Measurements from ENCODE around the gene COL19A1.
A peak's percentile ranks its signal among the peaks of the same experiment; 100 is the strongest.

COL19A1 gene

GRCh38 chr6:70160276-70160675, 293.9 kb downstream of the COL19A1 start:
- H3K9me2 ChIP-seq (replicated peaks; ENCODE audit: low read depth, low read length), result no peaks in the 10 kb centered on the region

GRCh38 chr6:70162972-70163371, 296.6 kb downstream of the COL19A1 start:
- Histone ChIP-seq H3K9ac (ENCODE audit: low read depth, low read length, poor library complexity, severe bottlenecking) (no peak overlapping the region), H3K4me2 (ENCODE audit: low read depth, low read length, poor library complexity, severe bottlenecking) (peak overlapping the region; percentile 38), H3K27me3 (ENCODE audit: insufficient read depth, low read length, poor library complexity, severe bottlenecking) (no peaks in the 10 kb centered on the region), H3K4me1 (ENCODE audit: insufficient read depth, low read length, poor library complexity, severe bottlenecking) (peaks cover 38% of the 10 kb centered on the region), H2AFZ (ENCODE audit: low read length) (no peak overlapping the region), H3K9me2 (replicated peaks; ENCODE audit: low read depth, low read length) (no peaks in the 10 kb centered on the region), H3K36me3 (ENCODE audit: insufficient read depth, low read length) (no peaks in the 10 kb centered on the region), H3K9me3 (ENCODE audit: insufficient read depth, low read depth, low read length) (no peaks in the 10 kb centered on the region), H3K4me3 (ENCODE audit: low read length, poor library complexity, severe bottlenecking) (peak overlapping the region; percentile 14), H3F3A (ENCODE audit: low read depth) (no peaks in the 10 kb centered on the region), H3K79me2 (ENCODE audit: insufficient read depth, low read length) (no peaks in the 10 kb centered on the region), H4K20me1 (ENCODE audit: insufficient read depth, low read length, poor library complexity, severe bottlenecking) (no peaks in the 10 kb centered on the region)
- no peak for TF ChIP-seq CTCF (conservative IDR thresholded peaks at IDR 0.05; ENCODE audit: low read length)
- no peak; the same call in 1 of the 2 replicates for TF ChIP-seq EZH2phosphoT487 (IDR thresholded peaks at IDR 0.05; ENCODE audit: borderline replicate concordance)

More at GRCh38 chr6:70160276-70160675, 293.9 kb downstream of the COL19A1 start:
- Histone ChIP-seq H3K27me3 (ENCODE audit: insufficient read depth, low read length, poor library complexity, severe bottlenecking) (no peaks in the 10 kb centered on the region), H3F3A (ENCODE audit: low read depth) (no peaks in the 10 kb centered on the region), H3K4me1 (ENCODE audit: insufficient read depth, low read length, poor library complexity, severe bottlenecking) (peaks cover 29% of the 10 kb centered on the region), H3K9ac (ENCODE audit: low read depth, low read length, poor library complexity, severe bottlenecking) (no peak overlapping the region), H3K36me3 (ENCODE audit: insufficient read depth, low read length) (no peaks in the 10 kb centered on the region), H4K20me1 (ENCODE audit: insufficient read depth, low read length, poor library complexity, severe bottlenecking) (no peaks in the 10 kb centered on the region), H3K79me2 (ENCODE audit: insufficient read depth, low read length) (no peaks in the 10 kb centered on the region), H3K4me2 (ENCODE audit: low read depth, low read length, poor library complexity, severe bottlenecking) (no peak overlapping the region), H3K9me3 (ENCODE audit: insufficient read depth, low read depth, low read length) (no peaks in the 10 kb centered on the region), H3K4me3 (ENCODE audit: low read length, poor library complexity, severe bottlenecking) (no peak overlapping the region), H2AFZ (ENCODE audit: low read length) (no peak overlapping the region)
- TF ChIP-seq CTCF (conservative IDR thresholded peaks at IDR 0.05; ENCODE audit: low read length) (no peak), EZH2phosphoT487 (IDR thresholded peaks at IDR 0.05; ENCODE audit: borderline replicate concordance) (no peak)

- peak overlapping the region; percentile 38 for H3K4me2 ChIP-seq (ENCODE audit: low read depth, low read length, poor library complexity, severe bottlenecking)
- H3K79me2 ChIP-seq (ENCODE audit: insufficient read depth, low read length), result no peaks in the 10 kb centered on the region
- H3K27me3 ChIP-seq (ENCODE audit: insufficient read depth, low read length, poor library complexity, severe bottlenecking), result no peaks in the 10 kb centered on the region
- H3K9me3 ChIP-seq (ENCODE audit: insufficient read depth, low read depth, low read length), result no peaks in the 10 kb centered on the region
- no peak overlapping the region for H3K9ac ChIP-seq (ENCODE audit: low read depth, low read length, poor library complexity, severe bottlenecking)
- no peaks in the 10 kb centered on the region for H3K36me3 ChIP-seq (ENCODE audit: insufficient read depth, low read length)
- no peaks in the 10 kb centered on the region for H3F3A ChIP-seq (ENCODE audit: low read depth)
- no peak overlapping the region for H2AFZ ChIP-seq (ENCODE audit: low read length)
- peaks cover 38% of the 10 kb centered on the region for H3K4me1 ChIP-seq (ENCODE audit: insufficient read depth, low read length, poor library complexity, severe bottlenecking)
- H3K9me2 ChIP-seq (replicated peaks; ENCODE audit: low read depth, low read length), result no peaks in the 10 kb centered on the region
- H4K20me1 ChIP-seq (ENCODE audit: insufficient read depth, low read length, poor library complexity, severe bottlenecking), result no peaks in the 10 kb centered on the region
- no peak overlapping the region for H3K4me3 ChIP-seq (ENCODE audit: low read length, poor library complexity, severe bottlenecking)
- TF ChIP-seq CTCF (conservative IDR thresholded peaks at IDR 0.05; ENCODE audit: low read length) (no peak), EZH2phosphoT487 (IDR thresholded peaks at IDR 0.05; ENCODE audit: borderline replicate concordance) (no peak)
Measured at GRCh38 chr6:70163795-70164194, 297.4 kb downstream of the COL19A1 start.

All from Loucy (cell line).